GM12892 (cell line): ENCODE data around the gene CLEC4G.

Experiments
- POLR2A ChIP-seq: IDR thresholded peaks from 2 replicates; pipeline ENCODE4 v1.6.1; 2011; ENCODE audit warnings: low read depth, low read length, control low read depth
- TAF1 ChIP-seq: IDR thresholded peaks from 2 replicates; pipeline ENCODE4 v1.6.1; 2011; ENCODE audit warnings: low read depth, mild to moderate bottlenecking, control low read depth, low read length, borderline replicate concordance

GRCh38 chr19:7699003-7699402 lies 32.9 kb downstream of the CLEC4G start:
- TF ChIP-seq POLR2A (no peak), TAF1 (no peak)
